GM23248 (cell line): ENCODE measurements around the gene SKAP1.

Experiments used
- EZH2 ChIP-seq: fragments of 200-600 bp; sonication (generic); IDR thresholded peaks from 2 replicates; pipeline ENCODE4 v1.6.1; 2018; ENCODE audit warnings: antibody characterized with exemption, mild to moderate bottlenecking; ENCODE audit not compliant: insufficient read depth, poor library complexity, severe bottlenecking
- EZH2phosphoT487 ChIP-seq: fragments of 200-600 bp; sonication (generic); IDR thresholded peaks from 2 replicates; pipeline ENCODE4 v1.6.1; 2018; ENCODE audit warnings: antibody characterized with exemption, moderate library complexity, mild to moderate bottlenecking, low read depth; ENCODE audit not compliant: insufficient read depth

DNA sequence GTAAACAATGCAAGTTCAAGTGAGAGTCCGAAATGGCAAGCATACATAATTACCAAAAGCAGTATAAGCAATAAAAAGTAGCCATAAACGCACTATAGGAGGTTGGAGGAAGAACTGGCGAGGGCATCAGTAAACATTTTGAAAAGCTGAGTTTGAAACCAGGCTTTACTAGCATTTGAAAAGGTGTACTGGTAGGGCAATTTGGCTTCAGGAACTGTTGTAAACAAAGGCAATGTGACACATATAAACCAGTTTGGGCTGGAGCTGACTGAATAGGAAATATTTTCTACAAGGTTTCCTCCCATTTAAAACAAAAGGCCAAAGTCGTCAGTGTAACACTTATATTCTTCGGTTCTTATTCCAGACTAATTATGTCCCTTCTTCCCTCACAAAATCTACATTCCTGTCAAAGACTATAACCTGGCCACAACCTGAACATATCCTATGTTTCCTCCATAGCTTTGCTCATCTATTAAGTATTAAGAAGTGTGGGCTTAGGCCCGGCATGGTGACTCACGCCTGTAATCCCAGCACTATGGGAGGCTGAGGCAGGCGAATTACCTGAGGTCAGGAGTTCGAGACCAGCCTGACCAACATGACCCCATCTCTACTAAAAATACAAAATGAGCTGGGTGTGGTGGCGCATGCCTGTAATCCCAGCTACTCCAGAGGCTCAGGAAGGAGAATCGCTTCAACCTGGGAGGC is 336.5 kb downstream of the SKAP1 start:
- TF ChIP-seq EZH2phosphoT487 (no peak), EZH2 (no peak)
